Measurements from ENCODE around the gene ACO1.
A peak's percentile ranks its signal among the peaks of the same experiment; 100 is the strongest.

ACO1 gene

DNA sequence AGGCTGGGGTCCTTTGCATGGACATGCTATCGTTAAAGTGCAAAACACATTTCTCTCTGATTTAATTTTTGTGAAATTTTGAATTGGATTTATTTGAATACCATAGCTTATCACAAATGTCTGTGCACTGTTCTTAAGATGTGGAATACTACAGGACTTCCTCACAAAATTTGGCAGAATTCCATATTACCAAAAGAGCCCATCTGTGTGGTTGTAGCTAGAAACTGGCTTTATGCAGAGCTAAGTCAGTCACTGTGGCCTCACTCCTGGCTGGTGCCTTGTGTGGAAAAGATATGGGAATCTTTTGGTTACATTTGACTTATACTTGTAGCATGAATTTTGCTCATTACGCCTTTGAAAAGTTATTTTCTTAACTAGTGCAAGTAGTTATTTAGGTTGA, 35.5 kb downstream of the ACO1 start:
- DNase-seq (ENCODE audit: low spot score): no peak

DNA sequence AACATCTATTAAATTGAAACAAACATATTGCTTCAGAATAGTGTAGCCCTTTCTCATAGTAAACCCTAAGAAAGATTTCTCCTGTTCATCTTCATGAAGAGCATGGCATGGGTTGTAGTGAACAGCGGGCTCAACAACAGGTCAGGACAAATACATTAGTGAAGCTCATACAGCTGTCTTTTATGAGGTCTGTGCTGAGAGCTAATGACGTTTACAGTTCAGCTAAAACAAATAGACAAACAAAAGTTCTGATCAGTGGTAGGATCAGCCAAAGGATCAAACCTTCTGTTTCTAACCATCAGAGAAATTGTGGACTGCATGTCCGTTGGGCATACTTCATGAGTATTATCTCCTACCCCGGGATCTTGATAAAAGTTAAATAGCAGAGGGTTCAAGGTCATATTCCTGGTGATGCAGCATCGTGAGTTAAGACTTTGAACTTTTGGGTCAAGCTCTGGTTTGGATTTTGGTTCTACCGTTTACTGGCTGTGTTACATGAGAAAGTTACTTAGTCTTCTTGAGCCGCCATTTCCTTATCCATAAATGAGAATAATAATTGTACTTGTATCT, 37.9 kb downstream of the ACO1 start:
- no peak for DNase-seq (ENCODE audit: low spot score)

DNA sequence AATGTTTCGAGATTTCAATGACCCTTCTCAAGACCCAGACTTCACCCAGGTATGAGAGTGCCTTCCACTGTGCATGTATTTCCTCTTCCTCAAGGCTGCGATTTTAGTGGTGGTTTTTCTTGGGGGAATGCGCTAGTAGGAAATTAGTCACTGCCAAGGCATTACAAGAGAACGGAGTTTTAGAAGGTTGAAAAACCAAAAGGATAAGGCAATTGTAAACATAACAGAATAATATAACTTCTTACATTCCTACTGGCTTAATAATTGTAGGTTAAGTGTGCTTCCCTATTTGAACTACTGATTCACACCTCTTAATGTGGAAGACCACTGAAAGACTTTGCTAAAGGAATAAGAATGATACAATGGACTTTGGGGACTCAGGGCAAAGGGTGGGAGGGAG, 38.9 kb downstream of the ACO1 start:
- DNase-seq (ENCODE audit: low spot score): no peak

DNA sequence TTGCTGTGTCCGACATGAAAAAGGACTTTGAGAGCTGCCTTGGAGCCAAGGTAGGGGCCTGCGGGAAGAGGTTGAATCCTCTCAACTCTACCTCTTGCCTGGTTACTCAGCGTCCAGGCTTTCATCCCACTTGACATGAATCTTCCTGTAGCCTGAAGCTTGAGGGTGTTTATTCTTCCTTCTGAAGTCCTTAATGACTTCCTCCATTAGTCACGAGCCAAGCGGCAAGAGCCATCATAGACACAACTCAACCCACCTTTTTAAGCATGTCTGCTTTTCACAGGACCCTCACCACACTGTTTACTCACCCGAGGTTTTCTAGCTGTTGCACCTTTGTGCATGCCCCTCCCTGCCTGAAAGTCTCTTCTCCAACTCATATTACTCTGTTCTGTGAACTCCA, 40.2 kb downstream of the ACO1 start:
- DNase-seq (ENCODE audit: low spot score): no peak

DNA sequence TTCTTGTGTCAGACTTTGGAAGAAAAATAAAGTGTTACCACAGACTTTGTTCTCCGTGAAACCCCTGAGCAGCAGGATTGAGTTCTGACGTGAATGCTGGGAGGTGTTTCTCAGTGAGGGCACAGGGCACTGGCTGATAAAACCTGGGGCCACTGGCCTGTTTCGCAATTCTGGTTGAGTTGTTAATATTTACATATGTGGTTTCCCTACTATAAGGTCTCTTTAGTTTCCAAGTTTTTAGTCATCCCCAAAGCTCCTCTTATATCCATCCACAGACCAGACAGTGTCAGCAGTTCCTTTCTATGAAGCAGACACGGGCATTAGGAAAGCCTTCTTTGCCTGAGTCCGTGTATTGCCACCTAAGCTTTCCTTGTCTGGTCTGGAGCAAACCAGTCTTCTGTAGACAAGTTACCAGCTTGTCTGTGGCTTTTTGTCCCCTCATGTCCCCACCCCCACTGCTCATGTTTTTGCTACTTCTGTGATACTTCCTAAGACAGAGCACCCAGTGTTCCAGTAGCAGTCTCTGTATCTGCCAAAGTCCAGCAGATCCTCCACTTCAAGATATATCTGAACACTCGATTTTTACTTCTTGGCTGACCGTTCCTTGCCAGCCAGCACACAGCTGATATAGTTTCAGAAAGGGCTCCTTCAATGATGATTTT, 42.0 kb downstream of the ACO1 start:
- no peak for DNase-seq (ENCODE audit: low spot score)

DNA sequence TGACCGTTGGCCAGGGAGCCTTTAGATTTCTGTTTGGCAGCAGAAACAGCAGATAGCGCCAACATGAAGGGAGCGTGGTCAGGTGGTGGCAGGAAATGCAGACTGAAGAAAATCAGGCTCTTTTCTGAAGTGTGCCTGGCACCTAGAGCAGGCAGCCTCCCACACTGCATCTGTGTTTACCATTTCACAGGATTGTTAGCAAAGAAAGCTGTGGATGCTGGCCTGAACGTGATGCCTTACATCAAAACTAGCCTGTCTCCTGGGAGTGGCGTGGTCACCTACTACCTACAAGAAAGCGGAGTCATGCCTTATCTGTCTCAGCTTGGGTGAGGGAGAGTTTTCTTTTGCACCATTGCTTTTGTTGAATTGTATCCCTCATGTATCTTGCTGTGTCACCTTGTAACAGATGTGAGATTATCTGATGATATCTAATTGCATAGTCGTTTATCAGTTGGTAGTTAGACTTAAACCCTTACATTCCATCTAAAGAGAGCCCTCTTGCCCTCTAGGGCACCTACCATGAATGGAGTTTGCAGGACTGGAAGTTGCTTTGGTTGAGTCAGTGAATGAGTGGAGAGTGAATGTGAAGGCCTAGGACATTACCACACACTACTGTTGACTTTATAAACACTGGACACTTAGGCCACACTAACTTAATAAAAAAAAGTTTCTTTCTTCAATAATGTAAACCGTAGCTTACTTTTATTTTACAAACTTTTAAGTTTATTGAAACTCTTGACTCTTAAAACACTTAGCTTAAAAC, 42.8 kb downstream of the ACO1 start:
- DNase-seq (ENCODE audit: low spot score): no peak

DNA sequence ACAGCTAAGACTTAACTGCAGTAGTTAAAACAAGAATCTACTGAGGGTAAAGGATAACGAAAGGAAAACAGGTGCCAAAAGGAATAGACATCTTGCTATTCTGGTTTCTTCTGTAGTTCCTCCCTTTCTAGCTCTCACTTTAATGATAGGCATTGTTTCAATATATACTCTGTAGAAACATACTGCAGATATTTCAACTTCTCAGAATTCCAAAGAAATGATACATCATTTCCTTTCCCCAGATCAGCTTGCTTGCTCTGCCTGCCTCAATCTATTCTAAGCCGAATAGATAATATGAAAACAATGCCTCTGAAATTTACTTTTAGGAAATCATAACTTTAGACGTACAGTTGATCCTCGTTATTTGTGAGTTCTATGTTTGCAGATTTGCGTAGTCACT, 46.3 kb downstream of the ACO1 start:
- DNase-seq (ENCODE audit: low spot score): no peak

DNA sequence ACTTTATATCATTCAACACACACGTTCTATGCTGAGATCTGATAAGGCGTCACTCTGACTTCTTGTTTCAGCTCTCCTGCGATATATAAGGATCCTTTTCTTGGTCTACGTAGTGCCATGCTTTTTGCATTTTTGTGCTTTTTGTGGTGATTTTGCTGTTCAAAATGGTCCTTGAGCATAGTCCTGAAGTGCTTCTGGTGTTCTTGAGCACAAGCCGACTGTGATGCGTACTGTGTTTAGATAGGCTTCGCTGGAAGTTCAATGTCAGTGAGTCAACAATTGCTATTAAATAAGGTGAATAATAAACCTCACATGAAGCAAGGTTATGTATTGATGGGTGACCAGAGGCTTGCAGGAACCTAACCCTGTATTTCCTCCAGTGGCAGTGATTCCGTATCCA, 46.8 kb downstream of the ACO1 start:
- DNase-seq (ENCODE audit: low spot score): no peak

DNA sequence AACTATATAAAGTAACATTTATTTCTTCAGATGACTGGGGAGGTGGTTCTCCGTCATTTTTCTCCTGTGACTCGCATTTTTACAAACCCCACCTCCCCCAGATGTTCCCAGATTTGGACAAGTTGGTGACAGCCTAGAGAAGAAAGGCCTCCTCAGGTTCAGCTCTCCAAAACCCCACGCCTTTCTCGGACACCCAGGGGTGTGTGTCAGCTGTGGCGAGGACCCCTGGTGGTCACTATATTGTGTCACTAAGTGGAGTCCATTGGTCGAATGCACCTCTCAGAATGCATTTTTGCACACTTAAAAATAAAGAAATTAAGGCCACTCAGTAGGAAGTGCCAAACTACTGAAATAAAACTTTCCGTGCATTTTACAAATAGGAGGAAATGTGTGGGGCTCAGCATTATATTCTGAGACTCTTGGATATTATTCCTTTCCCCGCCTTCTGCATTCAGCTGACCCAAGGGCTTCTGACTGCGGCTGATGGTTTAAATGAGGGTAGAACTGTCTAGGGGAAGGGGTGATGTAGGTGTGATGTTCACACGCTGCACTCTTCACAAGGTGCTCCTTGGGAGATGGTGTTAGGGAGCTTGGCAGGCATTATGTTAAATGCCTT, 47.6 kb downstream of the ACO1 start:
- peak; percentile 28 for DNase-seq (ENCODE audit: low spot score)

DNA sequence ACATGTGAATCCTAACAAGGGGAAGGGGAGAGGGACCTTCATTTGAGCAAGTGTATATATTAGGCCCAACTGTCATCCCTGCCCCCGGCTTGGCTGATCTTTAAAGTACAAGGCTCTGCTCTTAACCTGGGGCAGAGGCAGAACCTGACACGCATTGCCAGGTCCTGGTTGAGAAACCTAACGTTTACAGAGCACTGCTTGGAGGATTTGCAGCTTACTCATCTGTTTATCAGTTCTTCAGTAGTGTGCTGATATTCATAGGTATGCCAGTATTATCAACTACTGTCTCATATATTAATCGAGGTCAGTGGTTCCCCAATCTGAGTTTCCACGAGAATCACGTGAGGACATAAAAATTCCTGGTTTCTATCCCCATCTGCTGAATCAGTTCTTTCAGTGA, 50.4 kb downstream of the ACO1 start:
- no peak for DNase-seq (ENCODE audit: low spot score)

DNA sequence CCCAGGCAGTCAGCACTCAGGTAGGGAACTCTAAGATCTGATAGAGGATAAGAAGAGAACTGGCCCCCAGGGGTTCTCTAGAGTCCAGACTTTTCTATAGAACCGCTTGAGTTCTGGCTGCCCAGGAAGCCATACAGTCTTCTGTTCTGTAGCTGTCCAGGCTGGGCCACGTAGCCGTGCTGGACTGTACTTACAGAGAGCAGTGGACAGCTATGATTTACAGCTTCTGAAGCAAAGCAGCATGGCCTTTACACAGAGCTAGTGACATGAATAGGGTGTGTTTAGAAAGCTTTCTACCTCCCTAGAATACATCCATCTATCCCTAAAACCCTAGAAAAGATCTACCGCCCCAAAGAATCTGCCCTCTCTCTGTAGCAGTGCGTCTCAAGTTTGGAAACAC, 57.2 kb downstream of the ACO1 start:
- DNase-seq (ENCODE audit: low spot score): no peak

DNA sequence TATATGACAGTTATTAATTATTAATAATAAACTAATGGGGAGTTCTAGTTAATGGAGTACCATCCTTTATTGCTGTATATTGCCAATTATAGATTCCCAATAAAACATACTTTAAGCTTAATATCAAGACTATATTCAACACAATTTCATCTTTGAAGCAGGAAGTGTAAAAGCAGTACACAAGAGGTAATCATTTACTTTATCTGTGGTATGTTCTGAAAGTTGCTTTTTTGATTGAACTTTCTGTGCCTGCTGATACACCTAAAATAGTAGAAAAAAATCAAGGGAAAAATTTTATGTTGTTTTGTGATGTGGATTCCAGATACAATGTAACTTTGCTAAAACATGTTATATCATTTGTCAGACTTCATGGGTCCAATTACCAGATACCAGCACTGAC, 58.0 kb downstream of the ACO1 start:
- no peak for DNase-seq (ENCODE audit: low spot score)

DNA sequence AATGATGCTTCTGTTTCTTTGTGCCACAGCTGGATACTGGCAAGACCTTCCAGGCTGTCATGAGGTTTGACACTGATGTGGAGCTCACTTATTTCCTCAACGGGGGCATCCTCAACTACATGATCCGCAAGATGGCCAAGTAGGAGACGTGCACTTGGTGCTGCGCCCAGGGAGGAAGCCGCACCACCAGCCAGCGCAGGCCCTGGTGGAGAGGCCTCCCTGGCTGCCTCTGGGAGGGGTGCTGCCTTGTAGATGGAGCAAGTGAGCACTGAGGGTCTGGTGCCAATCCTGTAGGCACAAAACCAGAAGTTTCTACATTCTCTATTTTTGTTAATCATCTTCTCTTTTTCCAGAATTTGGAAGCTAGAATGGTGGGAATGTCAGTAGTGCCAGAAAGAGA, 65.5 kb downstream of the ACO1 start:
- no peak for DNase-seq (ENCODE audit: low spot score)

DNA sequence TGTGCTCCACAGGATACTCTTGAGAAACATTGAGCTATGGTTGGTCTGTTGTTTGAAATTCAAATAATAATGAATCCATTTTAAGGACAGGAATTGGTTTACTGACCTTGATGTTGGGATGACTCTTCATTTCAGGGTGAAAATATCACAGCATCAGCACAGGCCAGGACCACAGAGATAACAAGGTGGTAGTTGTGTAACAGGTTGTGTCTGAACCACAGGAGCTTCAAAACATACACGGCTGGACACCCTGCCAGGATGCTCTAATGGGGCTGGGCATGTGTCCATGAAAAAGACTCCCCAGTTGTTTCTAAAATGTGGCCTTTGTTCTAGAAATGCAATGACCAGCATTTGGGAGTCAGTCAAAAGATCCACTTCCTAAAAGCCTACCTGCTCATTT, 69.8 kb downstream of the ACO1 start:
- no peak for DNase-seq (ENCODE audit: low spot score)

DNA sequence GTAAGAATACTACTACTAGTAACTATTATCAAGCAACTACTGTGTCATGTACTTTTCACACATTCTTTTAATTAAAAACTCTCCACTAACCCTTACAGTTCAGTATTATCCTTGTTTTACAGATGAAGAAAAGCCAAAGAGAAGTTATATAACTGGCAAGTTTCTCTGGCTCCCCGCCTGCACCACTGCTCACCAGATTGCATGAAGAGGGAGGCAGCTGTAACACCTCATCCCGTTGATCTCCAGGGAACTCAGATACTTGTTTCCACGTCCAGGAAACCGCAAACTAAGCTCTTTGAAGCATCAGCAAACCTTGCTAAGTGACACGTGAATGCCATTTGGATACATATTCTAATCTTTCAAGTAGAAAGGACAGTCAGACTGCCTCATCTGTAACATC, 71.3 kb downstream of the ACO1 start:
- DNase-seq (ENCODE audit: low spot score): no peak

DNA sequence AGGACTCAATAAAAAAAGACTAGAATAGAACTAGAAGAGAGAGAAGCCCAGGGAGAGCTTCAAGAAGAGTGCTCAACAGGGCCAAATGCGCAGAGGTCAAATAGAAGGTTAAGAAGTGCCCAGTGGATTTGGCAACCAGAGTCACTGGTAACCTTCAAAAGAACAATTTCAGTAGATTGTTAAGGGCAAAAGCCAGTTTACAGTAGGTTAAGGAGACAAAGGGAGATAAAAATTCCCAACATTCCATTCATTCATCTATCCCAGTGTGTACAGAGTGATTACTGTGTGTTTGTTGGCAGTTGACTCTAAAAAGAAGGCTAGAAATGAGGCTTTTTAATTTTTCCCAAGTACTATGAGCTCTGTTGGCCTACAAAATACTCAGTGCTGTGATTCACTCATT, 72.1 kb downstream of the ACO1 start:
- DNase-seq (ENCODE audit: low spot score): no peak

DNA sequence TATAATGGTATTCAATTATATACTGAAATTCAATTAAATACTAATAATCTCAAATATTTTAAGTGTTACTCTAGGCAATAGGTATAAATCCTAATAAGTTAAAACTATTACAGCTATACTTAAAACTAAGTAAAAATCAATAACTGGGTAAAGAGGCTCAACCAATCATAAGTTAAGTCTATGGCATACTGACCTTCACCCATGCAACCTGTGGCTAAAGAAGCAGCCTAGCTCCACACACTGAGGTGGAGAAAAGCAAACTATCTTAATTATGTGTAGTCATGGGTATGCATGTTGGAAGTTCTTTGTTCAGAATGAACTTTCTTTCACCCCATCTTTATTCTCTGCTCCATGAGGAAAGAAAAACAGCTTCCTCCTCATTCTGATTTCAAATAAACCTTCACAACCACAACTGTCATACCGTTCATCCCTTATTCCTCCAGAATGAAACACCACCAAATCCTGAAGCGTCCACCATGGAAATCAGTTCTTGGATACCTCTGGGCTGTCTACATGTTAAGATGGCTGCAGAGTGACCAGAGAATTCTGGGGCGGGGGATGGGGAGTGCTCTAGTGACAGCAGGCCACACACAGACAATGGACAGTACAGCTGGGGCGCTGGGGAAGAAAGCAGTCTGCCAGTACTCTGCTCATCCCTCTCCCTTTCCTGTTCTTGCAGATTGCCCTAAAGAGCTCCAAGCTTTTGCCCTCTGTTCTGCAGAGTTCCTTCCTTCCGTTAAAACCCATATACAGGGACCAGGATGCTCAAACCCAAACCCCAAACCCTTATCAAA, 79.3 kb downstream of the ACO1 start:
- no peak for DNase-seq (ENCODE audit: low spot score)

DNA sequence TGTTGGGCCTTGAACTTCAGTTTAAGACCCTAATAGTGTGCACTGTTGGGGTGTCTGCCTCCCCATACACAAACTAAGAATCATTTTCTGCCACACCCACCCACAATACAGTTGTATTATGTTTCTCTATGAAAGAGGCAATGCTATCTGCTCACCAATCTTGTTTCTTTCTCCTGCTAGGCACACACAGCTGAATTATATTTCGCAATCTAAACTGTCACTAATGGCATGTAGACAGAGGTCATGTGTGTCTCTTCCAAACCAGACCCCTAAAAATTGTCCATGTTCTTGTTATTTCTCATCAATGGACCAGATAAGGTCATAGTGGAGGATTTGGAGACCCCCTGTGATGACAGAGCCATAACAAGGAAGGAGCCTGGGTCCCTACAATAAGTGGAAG, 84.3 kb downstream of the ACO1 start:
- no peak for DNase-seq (ENCODE audit: low spot score)

DNA sequence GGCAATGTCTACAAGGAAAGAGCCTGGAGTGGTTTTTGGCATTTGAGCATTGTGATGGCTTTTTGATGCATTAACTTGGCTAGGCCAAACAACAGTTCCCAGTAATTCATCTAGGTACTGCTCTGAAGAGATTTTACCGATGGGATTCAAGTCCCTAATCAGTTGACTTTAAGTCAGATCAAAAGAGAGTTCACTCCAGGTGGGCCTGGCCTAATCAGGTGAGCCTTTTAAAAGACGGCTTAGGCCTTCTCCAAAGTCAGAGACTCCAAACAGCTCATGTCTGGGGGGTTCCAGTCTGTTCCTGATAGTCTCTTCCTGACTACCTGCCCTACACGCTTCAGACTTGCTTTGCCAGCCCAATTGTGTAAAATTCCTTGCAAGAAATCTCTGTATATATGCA, 87.9 kb downstream of the ACO1 start:
- DNase-seq (ENCODE audit: low spot score): no peak

DNA sequence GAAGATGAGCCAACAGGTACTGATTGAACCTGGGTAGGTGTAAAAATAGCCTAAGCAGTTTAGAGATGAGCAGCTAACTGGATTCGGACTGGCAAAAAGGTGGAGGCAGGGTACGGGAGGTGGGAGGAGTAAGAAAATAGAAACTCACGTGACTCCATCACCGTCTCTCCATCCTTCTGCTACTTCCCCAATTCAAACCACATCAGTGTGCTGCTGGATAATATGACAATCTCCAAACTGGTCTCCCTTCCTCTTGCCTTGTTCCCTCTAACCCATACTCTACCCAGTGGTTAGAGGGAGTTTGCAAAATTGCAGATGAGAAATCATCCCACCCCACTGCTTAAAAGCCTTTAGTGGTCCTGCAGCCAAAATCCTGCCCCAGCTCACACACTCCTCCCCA, 98.9 kb downstream of the ACO1 start:
- no peak for DNase-seq (ENCODE audit: low spot score)

DNA sequence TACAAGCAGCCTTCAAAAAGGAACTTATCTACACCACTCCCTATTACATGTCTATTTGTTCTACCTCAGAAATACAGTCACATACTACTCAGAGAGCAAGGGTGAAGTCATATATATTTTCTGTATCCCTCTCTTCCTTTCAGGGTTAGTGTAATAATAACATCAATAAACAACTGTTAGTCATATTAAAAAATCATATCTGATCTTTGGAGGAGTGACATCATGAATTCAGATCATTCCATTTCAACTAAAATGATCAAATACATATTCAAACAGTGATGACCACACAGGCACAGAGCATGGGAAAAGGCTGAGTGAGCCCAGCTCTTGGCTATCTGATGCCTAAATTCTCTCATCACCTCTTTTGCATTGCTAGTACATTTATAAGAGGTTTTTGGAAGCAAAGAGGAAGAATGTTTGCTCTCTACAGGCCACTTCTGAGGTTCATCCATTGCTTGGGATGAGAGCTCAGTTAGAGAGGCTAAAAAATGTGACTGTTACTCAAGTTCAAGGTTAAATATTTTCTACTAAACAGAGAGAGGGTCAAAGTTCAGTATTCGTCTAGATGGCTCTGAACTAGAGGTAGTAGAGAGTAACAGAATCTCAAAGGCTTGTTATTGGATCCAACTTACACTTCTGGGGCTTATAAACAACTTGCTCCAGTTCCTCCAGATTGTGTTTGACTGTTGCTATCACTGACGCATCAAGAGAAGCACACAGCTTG, 102.6 kb downstream of the ACO1 start:
- no peak for DNase-seq (ENCODE audit: low spot score)

DNA sequence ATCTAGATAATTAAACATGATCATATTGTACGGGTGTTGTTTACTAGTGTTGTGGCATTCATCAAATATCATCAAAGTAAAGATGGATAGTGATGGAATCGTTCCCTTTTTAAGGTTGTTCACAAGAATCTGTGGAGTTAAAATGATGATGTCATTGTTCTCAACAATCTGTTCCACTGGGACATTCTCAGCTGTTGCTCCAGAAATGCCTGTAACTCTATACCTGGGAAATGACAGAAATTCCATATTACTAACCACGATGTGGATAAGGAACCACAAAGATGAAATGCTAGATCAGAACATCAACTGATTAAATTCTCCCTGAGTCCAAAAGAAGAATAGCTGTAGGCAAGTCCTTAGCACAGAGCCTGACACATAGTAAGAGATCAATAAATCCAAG, 103.5 kb downstream of the ACO1 start:
- DNase-seq (ENCODE audit: low spot score): no peak

Data from CD4-positive, alpha-beta T cell treated with Interleukin-6 at 100 ng/mL for 8 hours (primary cell).